Erythroblast (primary cell): ENCODE measurements around the gene U2AF2.

Experiments used
- GATA1 ChIP-seq: IDR thresholded peaks from 2 replicates; pipeline ENCODE4 v1.6.1; 2011; ENCODE audit warnings: low read depth, mild to moderate bottlenecking, control low read depth, low read length, moderate library complexity
- POLR2A ChIP-seq: IDR thresholded peaks from 2 replicates; pipeline ENCODE4 v1.6.1; 2011; ENCODE audit warnings: mild to moderate bottlenecking, low read length

DNA sequence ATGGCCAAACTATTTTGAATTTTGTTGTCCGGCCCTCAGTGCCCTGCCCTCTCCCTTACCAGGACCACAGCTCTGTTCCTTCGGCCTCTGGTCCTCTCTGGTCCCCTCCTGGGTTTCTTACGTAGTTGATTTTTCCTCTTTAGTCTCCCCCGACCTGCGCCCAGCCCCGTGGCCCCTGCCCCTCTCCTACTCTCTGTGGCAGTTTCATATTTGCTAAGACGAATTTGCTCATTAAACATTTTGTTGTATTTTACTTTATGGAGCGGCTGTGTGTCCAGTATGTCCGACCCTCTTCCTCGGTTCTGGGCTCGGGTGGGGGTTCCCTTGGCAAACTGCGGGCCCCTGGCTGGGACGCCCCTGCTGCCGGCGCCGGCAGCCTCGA lies 19.6 kb downstream of the U2AF2 start:
- TF ChIP-seq POLR2A (no peak), GATA1 (no peak)
